OCI-M2 (cell line): ENCODE data around the gene IL19.

Source experiments
- DNase-seq: peaks from one replicate; lab custom pipeline; 2025; ENCODE audit not compliant: unreplicated experiment; lab: John Stamatoyannopoulos, UW

The IL19 gene

DNA sequence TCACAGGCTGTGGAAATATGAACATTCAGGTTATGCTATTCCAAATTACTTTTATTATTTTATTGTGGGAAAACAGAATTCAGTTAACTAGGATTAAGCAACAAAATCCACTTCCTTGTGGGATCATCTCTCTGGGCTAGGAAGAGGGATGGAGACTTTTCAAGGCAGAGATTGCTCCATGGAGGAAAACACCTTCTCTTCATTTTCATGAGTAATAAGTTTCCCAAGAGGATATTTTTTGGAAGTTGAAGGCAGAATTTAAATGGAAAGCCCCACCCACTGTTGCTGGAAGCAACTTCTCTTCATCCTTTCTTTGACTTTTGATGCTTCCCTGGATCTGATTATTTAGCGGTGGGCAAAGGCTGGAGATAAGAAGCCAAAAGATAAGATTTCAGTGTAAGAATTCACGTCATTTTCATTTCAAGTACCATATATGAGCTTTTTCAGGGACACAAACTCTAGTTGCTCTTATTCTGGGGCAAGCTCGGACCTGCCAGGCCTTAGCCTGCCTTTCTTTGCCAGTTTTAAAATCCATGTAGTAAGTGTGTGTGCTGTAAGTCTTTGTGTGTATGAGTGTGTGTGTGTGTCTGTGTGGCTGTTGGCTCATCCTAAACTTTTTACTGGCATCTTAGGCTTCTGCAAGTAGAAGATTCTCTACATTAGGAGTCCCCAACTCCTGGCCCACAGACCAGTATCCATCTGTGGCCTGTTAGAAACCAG lies 114.9 kb downstream of the IL19 start:
- DNase-seq, result no peak

DNA sequence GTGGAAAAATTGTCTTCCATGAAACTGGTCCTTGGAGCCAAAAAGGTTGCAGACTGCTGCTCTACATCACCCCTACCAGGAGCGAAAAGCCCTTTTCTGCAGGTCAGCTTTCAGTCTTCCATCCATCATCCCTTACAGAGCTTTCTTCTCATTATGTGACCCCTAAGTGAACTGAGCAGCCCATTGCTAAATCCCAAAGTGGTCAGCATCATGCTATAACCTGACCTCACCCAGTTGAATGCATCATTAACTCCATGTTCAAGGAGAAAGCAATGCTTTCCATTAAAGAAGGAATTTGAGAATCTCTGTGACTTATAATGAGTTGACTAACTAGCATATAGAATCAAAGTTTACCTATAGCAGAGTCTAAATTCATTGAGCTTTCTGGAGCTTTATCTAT lies 116.3 kb downstream of the IL19 start:
- DNase-seq, result no peak

DNA sequence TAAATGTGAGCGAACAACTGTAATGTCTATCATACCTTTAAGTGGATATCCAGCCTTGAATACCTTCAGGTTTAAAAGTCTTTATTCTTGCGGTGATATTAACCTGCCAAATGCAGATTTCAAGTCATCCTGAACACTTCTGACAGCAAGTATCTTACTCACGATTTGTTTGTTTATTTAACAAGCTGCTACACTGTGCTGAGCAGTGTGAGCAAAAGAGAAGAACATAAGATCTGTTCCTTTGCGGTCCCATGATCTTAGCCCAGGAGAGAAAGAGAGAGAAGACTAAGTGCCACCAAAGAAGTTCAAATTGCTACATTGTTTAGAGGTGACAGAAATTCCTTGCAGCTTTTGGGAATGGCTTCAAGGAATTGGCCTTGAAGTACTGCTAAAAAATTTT lies 117.1 kb downstream of the IL19 start:
- no peak for DNase-seq

DNA sequence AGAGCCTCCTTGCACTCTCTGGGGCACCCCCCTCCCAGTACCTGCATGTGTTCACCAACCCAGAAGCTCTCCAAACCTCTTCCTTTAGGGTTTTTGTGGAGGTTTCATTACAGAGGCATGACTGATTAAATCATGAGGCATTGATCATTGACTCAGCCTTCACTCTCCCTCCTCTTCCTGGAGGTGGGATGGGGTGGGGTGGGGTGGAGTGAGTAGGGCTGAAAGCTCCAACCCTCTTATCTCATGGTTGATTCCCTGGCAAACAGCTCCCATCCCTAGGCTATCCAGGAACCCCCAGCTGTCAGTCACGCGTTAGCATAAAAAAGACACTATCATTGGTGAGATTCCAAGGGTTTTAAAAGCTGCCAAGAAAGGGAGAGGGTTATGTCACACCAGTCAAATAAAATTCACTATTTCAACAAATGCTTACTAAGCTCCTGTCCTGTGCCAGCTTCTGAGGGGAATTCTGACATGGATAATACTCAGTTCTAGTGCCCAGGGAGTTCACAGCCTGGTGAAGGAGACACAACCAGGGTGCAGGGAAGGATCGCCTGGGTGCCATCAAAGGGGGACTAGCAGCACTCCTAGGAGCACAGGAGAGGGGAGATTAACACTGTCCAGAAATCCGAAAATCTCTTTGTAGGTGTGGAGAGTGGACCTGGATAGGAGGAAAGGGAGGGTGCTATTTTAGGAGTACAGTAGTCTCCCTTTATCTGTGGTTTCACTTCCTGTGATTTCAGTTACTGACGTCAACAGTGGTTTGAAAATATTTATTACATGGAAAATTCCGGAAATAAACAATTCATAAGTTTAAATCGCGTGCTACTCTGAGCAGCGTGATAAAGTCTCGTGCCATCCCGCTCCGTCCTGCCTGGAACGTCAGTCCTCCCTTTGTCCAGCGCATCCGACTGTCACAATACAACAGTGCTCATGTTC lies 119.8 kb downstream of the IL19 start:
- no peak for DNase-seq

DNA sequence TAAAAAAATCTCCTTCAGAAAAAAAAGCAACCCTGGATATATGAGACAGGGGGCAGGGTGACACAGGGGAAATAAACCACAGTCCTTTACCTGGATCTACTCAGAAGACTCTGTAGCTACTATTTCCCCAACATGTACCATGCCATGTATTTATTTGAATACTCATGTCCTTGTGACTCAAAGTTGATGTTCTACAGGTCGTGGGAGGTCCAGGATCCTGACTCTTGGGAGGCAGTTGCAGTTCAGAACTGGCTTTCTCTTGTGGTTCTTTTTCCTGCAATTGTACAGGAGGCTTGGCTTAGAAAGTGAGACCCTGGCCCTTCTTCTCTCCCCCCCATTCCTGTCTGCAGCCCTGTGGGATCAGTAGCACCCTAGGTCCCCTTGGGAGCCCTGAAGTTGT lies 120.8 kb downstream of the IL19 start:
- no peak for DNase-seq
